Fibroblast of skin of left quadriceps (primary cell): Measurements from ENCODE around the gene LIPT2.
A peak's percentile ranks its signal among the peaks of the same experiment; 100 is the strongest.
"Not testable (repeated sequence)": the region's sequence is repeated elsewhere in the genome, so short reads cannot be mapped to it uniquely, and the experiment has no call there.

Experiments
- DNase-seq, 2 experiments: peaks; one replicate each; pipeline ENCODE4 v3.0.0-alpha.2; 2013; ENCODE audit warnings: low read depth in 2 of 2

The LIPT2 gene

GRCh38 chr11:74492974-74493790 is at the start of gene LIPT2:
TSS of gene LIPT2 (minus strand) at chr11:74493724. CDS start at chr11:74493703, 21 bp downstream.
- peak; percentile 89 to 92 for DNase-seq

DNA sequence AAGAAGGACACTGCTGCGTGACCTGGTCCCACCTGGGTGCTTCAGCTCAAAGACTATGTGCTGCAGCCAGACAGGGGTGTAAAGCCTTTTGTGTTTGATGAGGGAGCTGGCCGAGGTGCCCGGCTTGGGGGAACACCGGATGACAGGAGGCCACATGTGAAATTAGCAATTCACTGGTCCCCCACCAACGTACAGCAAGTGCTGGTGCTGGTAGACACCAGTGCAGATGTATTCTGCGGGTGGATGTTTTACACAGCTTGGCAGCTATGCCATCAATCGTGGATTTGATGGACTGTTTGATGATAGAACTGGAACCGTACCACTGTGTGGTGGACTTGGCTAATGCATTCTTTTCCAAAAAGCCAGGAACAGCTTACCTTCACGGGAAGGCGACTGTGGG is 47.9 kb upstream of the LIPT2 start:
- no peak for DNase-seq

DNA sequence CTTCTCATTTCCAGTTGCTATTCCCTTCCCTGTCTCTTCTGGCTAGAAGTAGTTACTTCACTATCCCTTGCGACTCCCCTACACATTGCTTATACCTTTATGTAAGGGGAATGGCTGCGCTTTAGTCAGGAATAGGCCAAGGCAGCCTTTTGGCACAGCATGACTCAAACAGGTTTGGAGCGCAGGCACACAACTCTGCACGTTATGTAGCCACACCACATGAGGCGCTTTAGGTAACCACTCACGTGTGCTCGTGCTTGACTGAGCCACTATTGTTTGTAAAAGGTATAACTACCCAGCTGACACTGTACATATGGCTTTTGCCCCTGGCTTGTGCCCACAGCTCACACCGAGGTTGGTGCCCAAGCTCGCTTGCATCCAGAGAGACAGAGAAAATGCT is 46.7 kb upstream of the LIPT2 start:
- no peak for DNase-seq

DNA sequence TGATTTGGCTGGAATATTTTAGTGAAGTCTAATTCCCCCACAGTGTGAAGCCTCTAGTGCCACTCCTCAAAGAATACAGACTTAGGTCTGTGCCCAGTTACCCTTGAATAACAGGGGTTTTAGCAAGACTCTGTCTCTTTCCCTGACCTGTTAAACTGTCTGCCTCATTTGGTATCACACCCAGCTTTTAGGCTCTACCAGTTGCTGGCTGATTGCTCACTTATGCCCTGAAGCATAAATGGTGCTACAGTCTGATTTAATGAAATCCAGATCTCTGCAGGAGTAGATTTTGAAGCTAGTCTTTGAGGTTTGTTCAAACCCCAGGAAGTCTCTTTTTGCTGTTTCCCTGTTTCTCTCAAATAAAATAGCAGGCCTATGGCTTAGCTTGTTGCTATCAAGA is 45.2 kb upstream of the LIPT2 start:
- no peak for DNase-seq

GRCh38 chr11:74535371-74536160 is 42.0 kb upstream of the LIPT2 start:
- no peak for DNase-seq

- DNase-seq, result not testable (repeated sequence)
Observed at GRCh38 chr11:74534946-74535275, 41.4 kb upstream of the LIPT2 start.

DNA sequence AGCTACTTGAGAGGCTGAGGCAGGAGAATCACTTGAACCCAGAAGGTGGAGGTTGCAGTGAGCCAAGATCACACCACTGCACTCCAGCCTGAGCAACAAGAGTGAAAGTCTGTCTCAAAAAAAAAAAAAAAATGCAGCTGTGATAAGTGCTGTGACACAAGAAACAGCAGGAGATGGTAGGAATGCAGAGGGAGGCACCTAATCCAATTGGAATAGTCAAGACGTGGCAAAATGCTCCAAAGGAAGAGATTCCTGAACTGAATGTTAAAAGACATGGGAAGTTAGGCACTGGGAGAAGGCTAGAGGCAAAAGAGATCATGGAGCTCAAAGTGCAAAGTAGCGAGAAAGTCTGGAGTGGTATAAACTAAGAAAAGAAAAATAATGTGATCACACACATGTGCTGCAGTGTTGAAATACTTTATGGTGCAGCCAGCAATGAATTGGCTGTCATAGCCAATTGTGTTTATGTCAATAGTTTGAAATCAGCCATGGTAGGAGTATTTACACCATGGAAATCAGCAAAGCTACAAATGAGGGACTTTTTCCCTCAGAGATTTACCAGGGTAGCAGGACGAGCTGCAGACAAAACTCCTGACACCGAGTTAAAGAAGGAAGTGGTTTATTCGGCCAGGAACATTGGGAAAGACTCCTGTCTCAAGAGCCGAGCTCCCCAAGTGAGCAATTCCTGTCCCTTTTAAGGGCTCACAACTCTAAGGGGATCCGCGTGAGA is 40.9 kb upstream of the LIPT2 start:
- no peak for DNase-seq

- DNase-seq, result no peak
Observed at GRCh38 chr11:74533421-74533820, 39.9 kb upstream of the LIPT2 start.

- DNase-seq, result no peak
Observed at GRCh38 chr11:74532501-74533246, 39.1 kb upstream of the LIPT2 start.

GRCh38 chr11:74524978-74525377 is 31.5 kb upstream of the LIPT2 start:
- DNase-seq, result no peak

DNA sequence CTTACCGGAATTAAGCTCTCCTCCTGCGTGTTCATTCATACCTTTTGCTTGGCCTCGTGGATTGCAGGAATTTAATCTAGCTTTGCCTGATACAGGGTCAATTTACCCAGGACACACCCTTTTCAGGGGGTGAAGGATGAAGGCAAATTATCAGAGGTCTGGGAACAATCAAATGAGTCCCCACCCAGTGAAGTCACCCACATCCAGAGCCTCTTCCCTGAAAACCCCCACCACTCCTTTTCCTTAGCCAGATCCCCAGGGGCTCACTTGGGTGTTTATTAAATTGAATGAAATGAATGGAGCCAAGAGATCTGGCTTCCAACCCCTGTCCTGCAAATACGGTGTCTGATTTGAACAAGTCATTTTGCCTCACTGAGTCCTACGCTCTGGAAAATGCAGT is 31.0 kb upstream of the LIPT2 start:
- no peak for DNase-seq

DNA sequence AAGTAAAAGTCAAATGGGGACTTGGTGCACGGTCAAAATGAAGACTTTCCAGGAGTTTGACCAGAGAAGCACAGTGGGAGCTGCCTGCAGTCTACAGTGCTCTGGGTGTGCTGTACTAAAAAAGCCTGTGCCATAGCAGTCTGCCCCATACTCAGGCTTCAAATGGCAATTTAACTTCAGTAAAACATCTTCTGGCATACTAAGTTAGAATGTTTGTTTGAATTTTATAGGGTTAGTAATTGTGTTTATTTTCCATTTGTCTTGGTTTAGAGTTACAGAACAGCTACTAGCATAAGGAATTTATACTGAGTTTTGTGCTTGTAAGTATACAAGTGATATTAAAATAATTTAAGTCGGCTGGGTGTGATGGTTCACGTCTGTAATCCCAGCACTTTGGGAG is 29.3 kb upstream of the LIPT2 start:
- DNase-seq, result no peak

- no peak for DNase-seq
Observed at GRCh38 chr11:74521666-74522252, 28.2 kb upstream of the LIPT2 start.

DNA sequence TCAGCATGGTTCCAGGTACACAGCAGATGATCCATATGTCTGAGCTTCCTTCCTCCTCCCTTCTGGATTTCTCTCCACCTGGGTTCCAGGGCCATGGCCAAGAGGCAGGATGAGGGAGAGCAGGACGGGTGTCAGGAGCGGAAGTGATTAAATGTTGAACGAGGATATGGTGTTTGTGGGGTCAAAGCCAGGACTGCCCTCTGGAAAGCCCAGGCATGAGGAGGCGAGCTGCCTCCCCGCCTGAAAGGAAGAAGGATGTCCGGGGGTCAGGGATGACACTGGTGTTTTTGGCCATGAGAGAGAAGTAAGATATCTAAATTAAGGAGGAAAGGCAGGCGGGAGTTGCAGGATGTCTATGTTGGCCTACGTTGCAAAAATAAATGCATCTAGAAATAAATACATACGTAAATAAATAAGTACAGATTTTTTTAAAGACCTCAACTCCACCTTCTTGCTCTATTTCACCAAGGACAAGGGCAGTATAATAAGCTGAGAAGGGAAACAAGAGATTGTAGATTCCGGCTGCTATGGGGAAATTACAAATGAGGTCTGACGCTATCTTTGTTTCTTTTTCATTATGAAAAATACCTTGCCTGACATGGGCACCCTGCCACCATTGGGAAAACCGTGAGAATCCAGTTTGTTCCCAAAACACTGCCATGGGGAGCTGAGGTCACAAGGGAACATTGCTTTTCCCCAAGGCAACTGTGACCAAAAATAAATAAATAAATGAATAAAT is 27.6 kb upstream of the LIPT2 start:
- no peak for DNase-seq

DNA sequence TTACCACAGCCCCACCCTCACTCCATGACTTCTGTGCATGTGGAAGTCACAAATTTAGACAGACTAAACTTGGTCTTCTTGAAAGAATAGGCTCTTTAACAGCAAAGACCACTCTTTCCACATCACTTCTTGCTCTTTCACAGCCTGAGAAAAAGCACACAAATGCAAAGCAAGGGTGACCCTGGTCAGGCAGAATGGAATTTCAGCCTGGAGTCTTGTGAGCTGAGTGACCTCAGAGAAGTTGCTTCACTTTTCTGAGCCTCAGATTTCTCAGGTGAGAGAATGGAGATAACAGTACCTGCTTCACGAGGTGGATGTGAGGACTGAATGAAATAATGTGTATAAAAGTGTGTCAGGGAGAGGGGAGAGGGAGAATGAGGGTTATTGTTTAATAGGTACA is 26.8 kb upstream of the LIPT2 start:
- no peak for DNase-seq

DNA sequence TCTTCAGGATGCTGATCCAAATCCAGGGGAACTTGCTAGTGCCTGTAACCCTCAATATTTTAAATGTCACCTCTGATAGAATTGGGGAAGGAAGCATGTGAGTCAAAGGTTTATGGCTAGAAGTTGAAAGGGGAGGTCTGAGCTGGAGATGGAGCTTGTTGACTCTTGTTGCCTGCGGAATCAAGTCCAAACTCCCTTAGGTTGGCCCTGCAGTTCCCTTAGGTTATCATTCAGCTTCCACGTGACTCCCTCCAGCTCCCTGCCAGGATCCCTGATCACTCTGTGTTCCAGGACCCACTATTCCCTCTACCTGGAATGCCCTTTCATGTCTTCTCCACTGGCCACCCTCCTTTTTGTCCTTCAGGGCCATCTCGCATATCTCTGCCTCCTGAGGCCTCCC is 26.2 kb upstream of the LIPT2 start:
- no peak for DNase-seq

DNA sequence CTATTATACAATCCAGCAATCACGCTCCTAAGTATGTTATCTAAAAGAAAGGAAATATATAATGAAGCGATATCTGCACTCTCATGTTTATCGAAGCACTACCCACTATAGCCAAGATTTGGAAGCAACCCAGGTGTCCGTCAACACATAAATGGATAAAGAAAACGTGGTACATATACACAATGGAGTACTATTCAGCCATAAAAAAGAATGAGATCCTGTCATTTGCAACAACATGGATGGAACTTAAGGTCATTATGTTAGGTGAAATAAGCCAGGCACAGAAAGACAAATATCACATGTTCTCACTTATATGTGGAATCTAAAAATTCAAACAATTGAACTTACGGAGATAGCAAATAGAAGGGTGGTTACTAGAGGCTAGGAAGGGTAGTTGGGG is 24.1 kb upstream of the LIPT2 start:
- DNase-seq, result not testable (repeated sequence)

DNA sequence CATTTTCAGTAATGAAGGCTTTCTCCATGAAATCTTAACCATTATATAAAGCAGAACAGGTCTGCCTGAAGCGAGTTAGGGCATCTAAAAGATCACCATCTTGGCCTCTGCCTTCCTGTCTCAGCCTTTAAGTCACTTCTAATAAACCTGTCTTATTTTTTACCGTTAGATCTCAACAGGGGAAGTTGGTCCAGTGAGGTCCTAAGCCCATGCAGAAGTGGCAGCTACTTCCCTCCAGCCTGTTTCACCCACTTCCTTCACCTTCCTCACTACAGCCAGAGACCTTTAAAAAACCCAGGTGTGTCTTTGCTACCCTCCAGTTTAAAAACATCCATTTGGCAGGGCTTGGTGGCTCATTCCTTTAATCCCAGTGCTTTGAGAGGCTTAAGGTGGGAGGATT is 14.1 kb upstream of the LIPT2 start:
- no peak for DNase-seq

GRCh38 chr11:74506823-74507222 is 13.3 kb upstream of the LIPT2 start:
- DNase-seq, result no peak

GRCh38 chr11:74505911-74506310 is 12.4 kb upstream of the LIPT2 start:
- DNase-seq, result no peak
